ENCODE data around the gene KCNQ1. TPM values are rescaled to one million over a fixed set of nuclear protein-coding genes. Genes with fewer than 3 reads are reported as not detected.

Gene KCNQ1, protein sequence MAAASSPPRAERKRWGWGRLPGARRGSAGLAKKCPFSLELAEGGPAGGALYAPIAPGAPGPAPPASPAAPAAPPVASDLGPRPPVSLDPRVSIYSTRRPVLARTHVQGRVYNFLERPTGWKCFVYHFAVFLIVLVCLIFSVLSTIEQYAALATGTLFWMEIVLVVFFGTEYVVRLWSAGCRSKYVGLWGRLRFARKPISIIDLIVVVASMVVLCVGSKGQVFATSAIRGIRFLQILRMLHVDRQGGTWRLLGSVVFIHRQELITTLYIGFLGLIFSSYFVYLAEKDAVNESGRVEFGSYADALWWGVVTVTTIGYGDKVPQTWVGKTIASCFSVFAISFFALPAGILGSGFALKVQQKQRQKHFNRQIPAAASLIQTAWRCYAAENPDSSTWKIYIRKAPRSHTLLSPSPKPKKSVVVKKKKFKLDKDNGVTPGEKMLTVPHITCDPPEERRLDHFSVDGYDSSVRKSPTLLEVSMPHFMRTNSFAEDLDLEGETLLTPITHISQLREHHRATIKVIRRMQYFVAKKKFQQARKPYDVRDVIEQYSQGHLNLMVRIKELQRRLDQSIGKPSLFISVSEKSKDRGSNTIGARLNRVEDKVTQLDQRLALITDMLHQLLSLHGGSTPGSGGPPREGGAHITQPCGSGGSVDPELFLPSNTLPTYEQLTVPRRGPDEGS
- total RNA-seq, result 1 to 10 TPM in 3 of 4 donors, under 1 TPM in 1; 0.81 to 2.2 (median 1.6) TPM

DNA sequence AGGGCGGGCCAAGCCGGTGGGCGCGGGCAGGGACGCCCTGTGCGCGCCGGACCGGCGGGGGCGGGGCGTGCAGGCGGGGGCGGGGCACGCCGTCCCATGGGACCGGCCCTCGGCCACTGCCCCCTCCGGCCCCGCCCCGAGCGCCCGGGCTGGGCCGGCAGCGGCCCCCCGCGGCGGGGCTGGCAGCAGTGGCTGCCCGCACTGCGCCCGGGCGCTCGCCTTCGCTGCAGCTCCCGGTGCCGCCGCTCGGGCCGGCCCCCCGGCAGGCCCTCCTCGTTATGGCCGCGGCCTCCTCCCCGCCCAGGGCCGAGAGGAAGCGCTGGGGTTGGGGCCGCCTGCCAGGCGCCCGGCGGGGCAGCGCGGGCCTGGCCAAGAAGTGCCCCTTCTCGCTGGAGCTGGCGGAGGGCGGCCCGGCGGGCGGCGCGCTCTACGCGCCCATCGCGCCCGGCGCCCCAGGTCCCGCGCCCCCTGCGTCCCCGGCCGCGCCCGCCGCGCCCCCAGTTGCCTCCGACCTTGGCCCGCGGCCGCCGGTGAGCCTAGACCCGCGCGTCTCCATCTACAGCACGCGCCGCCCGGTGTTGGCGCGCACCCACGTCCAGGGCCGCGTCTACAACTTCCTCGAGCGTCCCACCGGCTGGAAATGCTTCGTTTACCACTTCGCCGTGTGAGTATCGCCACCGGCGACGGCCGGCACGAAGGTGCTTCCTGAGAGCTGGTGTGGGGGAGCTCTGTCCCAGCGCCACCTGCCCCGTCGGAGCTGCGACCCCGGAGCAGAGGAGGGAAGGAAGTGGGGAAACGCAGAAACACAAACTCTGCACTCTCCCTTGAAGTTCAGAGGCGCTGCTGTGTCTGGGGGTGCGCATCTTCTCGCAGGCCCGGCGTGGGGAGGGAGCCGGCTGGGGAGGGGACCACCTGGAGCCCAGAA lies at the start of gene KCNQ1:
Gene KCNQ1, plus strand, starts transcription at position 188 of the 925 bp plus-strand sequence. Its CDS starts 91 bp downstream, at position 279.
- 4% methylated on average over 37 to 38 of the region's 116 CpGs for WGBS, 2 donors

DNA sequence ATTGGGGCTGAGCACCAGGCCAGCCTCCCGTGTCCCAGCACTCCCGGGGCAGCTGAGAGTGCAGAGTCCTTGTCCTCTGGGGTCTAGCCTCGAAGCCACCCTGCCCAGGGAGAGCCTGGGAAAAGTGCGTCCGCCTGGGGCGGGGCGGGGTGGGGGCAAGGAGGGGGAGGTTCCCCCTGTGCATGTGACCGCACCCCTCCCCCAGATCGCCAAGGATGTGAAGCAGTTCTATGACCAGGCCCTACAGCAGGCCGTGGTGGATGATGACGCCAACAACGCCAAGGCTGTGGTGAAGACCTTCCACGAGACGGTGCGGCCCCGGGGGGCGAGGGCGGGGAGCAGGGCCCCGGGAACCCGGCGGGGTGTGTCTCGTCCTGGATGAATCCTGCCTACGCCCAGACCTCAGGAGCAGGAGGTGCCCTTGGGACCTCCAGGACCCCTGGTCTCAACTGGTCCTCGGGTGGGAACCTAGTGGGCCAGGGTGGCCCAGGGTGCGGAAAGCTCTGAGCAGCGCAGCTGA lies 49.5 kb upstream of the KCNQ1 start:
- H3K4me3 ChIP-seq (ENCODE audit: low read depth, poor library complexity, severe bottlenecking), result no peak overlapping the region
- TF ChIP-seq, protein P1, sequence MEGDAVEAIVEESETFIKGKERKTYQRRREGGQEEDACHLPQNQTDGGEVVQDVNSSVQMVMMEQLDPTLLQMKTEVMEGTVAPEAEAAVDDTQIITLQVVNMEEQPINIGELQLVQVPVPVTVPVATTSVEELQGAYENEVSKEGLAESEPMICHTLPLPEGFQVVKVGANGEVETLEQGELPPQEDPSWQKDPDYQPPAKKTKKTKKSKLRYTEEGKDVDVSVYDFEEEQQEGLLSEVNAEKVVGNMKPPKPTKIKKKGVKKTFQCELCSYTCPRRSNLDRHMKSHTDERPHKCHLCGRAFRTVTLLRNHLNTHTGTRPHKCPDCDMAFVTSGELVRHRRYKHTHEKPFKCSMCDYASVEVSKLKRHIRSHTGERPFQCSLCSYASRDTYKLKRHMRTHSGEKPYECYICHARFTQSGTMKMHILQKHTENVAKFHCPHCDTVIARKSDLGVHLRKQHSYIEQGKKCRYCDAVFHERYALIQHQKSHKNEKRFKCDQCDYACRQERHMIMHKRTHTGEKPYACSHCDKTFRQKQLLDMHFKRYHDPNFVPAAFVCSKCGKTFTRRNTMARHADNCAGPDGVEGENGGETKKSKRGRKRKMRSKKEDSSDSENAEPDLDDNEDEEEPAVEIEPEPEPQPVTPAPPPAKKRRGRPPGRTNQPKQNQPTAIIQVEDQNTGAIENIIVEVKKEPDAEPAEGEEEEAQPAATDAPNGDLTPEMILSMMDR (IDR thresholded peaks at IDR 0.05), result no peak
- no peak for TF ChIP-seq POLR2A (IDR thresholded peaks at IDR 0.05)
- 74 to 78% methylated on average over 10 to 26 of the region's 26 CpGs for WGBS, 2 donors
- DNase-seq (ENCODE audit: low spot score in 2 of 2), result no peak
- intact Hi-C loops (cut with DNase I; ENCODE audit: low total_unique reads), result no loop called here

More for the DNA sequence above, at the start of gene KCNQ1:
- TF ChIP-seq, protein P1 (IDR thresholded peaks at IDR 0.05), result no peak
- no peak for TF ChIP-seq POLR2A (IDR thresholded peaks at IDR 0.05)
- H3K4me3 ChIP-seq (ENCODE audit: low read depth, poor library complexity, severe bottlenecking), result no peak within 1 kb of the TSS
- DNase-seq (ENCODE audit: low spot score in 2 of 2), result no peak
- intact Hi-C loops (cut with DNase I; ENCODE audit: low total_unique reads), result no loop called here

DNA sequence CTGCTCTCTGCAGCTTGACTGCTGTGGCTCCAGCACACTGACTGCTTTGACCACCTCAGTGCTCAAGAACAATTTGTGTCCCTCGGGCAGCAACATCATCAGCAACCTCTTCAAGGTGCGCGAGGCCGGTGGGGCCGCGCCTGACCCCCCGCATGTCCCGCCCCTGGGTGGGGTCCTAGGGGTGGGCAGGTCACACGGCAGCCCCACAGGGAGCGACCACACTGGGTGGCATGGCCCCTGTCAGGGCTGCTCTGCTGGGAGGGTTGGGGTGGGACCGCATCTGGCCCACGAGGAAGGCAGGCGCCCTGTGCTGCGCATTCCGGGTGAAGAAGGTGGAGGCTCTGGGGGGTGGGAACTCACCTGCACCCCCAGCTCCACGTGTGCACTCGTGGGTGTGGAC lies 49.0 kb upstream of the KCNQ1 start:
- no peak for DNase-seq (ENCODE audit: low spot score in 2 of 2)
- WGBS, 2 donors, result 73 to 77% methylated on average over 9 to 15 of the region's 17 CpGs
- no peak overlapping the region for H3K4me3 ChIP-seq (ENCODE audit: low read depth, poor library complexity, severe bottlenecking)
- intact Hi-C loops (cut with DNase I; ENCODE audit: low total_unique reads), result no loop called here
- TF ChIP-seq POLR2A (IDR thresholded peaks at IDR 0.05), result no peak
- TF ChIP-seq, protein P1 (IDR thresholded peaks at IDR 0.05), result no peak

DNA sequence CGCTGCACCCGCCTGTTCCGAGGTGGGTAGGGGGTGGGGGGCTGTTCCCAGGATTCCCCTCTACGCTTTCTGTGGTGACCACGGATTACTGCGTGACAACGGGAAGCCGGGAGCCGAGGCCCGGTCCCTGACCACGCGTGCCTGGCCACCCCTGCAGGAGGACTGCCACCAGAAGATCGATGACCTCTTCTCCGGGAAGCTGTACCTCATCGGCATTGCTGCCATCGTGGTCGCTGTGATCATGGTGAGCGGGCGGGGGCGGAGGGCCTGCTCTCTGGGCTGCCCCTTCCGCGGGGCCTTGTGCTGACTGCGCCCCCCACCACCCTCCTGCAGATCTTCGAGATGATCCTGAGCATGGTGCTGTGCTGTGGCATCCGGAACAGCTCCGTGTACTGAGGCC lies 48.3 kb upstream of the KCNQ1 start:
- intact Hi-C loops (cut with DNase I; ENCODE audit: low total_unique reads), result no loop called here

DNA sequence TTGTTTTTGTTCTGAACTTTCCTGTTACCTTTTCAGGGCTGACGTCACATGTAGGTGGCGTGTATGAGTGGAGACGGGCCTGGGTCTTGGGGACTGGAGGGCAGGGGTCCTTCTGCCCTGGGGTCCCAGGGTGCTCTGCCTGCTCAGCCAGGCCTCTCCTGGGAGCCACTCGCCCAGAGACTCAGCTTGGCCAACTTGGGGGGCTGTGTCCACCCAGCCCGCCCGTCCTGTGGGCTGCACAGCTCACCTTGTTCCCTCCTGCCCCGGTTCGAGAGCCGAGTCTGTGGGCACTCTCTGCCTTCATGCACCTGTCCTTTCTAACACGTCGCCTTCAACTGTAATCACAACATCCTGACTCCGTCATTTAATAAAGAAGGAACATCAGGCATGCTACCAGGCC lies 47.8 kb upstream of the KCNQ1 start:
- 91 to 93% methylated on average over 12 of the region's 12 CpGs for WGBS, 2 donors
- TF ChIP-seq, protein P1 (IDR thresholded peaks at IDR 0.05), result no peak
- TF ChIP-seq POLR2A (IDR thresholded peaks at IDR 0.05), result no peak
- DNase-seq (ENCODE audit: low spot score in 2 of 2), result no peak
- intact Hi-C loops (cut with DNase I; ENCODE audit: low total_unique reads), result no loop called here
- H3K4me3 ChIP-seq (ENCODE audit: low read depth, poor library complexity, severe bottlenecking), result no peak overlapping the region

More for the DNA sequence above, 48.3 kb upstream of the KCNQ1 start:
- no peak for DNase-seq (ENCODE audit: low spot score in 2 of 2)
- no peak for TF ChIP-seq POLR2A (IDR thresholded peaks at IDR 0.05)
- TF ChIP-seq, protein P1 (IDR thresholded peaks at IDR 0.05), result no peak
- no peak overlapping the region for H3K4me3 ChIP-seq (ENCODE audit: low read depth, poor library complexity, severe bottlenecking)
- 85 to 90% methylated on average over 19 to 26 of the region's 26 CpGs for WGBS, 2 donors

Data from lower leg skin (tissue), 4 donors.